Left forelimb (tissue), 1 donor: ENCODE measurements around the gene ZFAND4.
"Not testable (repeated sequence)": the region's sequence is repeated elsewhere in the genome, so short reads cannot be mapped to it uniquely, and the experiment has no call there.

Source experiments
- DNase-seq: peaks from one replicate; pipeline ENCODE4 v3.0.0-alpha.2; 2018; ENCODE audit warnings: low spot score

ZFAND4 gene

GRCh38 chr10:45672181-45673073, at the start of gene ZFAND4:
TSS of gene ZFAND4 (minus strand) at chr10:45672772. CDS start at chr10:45663725, 9,047 bp downstream.
- peak; percentile 96 for DNase-seq

GRCh38 chr10:45721503-45721902, 48.9 kb upstream of the ZFAND4 start:
- not testable (repeated sequence) for DNase-seq

- not testable (repeated sequence) for DNase-seq
These were observed 45.1 kb upstream of the ZFAND4 start for GRCh38 chr10:45717642-45718041.

GRCh38 chr10:45717053-45717452, 44.5 kb upstream of the ZFAND4 start:
- DNase-seq, result not testable (repeated sequence)

- not testable (repeated sequence) for DNase-seq
These were observed 38.7 kb upstream of the ZFAND4 start for GRCh38 chr10:45711223-45711622.

GRCh38 chr10:45710200-45710796, 37.7 kb upstream of the ZFAND4 start:
- DNase-seq, result not testable (repeated sequence)

- DNase-seq, result not testable (repeated sequence)
These were observed 5.9 kb upstream of the ZFAND4 start for GRCh38 chr10:45678467-45678866.

- DNase-seq, result no peak
These were observed 2.8 kb upstream of the ZFAND4 start for GRCh38 chr10:45675388-45675787.

- DNase-seq, result no peak
These were observed 589 bp upstream of the ZFAND4 start for GRCh38 chr10:45673074-45673648.

- not testable (repeated sequence) for DNase-seq
These were observed 1.3 kb downstream of the ZFAND4 start for GRCh38 chr10:45671300-45671699.

- DNase-seq, result not testable (repeated sequence)
These were observed 2.7 kb downstream of the ZFAND4 start for GRCh38 chr10:45669897-45670296.

GRCh38 chr10:45660876-45661411, 11.6 kb downstream of the ZFAND4 start:
- no peak for DNase-seq

- no peak for DNase-seq
These were observed 15.3 kb downstream of the ZFAND4 start for GRCh38 chr10:45657033-45657926.

GRCh38 chr10:45655219-45655618, 17.4 kb downstream of the ZFAND4 start:
- DNase-seq, result no peak

GRCh38 chr10:45654753-45655141, 17.8 kb downstream of the ZFAND4 start:
- DNase-seq, result not testable (repeated sequence)

GRCh38 chr10:45653454-45653853, 19.1 kb downstream of the ZFAND4 start:
- no peak for DNase-seq

GRCh38 chr10:45652511-45652910, 20.1 kb downstream of the ZFAND4 start:
- DNase-seq, result no peak

- no peak for DNase-seq
These were observed 23.3 kb downstream of the ZFAND4 start for GRCh38 chr10:45649296-45649695.

- DNase-seq, result no peak
These were observed 25.5 kb downstream of the ZFAND4 start for GRCh38 chr10:45647118-45647517.

- no peak for DNase-seq
These were observed 26.1 kb downstream of the ZFAND4 start for GRCh38 chr10:45646384-45647050.

GRCh38 chr10:45644527-45644926, 28.0 kb downstream of the ZFAND4 start:
- no peak for DNase-seq
